CD4-positive, alpha-beta T cell treated with Interleukin-15 for 4 hours (primary cell): ENCODE results near the gene LRR1.
"Not testable (repeated sequence)": the region's sequence is repeated elsewhere in the genome, so short reads cannot be mapped to it uniquely, and the experiment has no call there.

ENCODE experiments used
- DNase-seq: peaks from one replicate; pipeline ENCODE4 v3.0.0-alpha.2; 2020; ENCODE audit warnings: low spot score

Gene LRR1

GRCh38 chr14:49598485-49599300 lies at the start of gene LRR1:
LRR1 (plus strand) TSS chr14:49598940; CDS start chr14:49599021, 81 bp downstream.
- DNase-seq: peak; percentile 86

GRCh38 chr14:49549446-49549845 lies 49.3 kb upstream of the LRR1 start:
- no peak for DNase-seq

GRCh38 chr14:49549881-49550280 lies 48.9 kb upstream of the LRR1 start:
- DNase-seq: no peak

- no peak for DNase-seq
Measured at GRCh38 chr14:49550286-49551184, 48.2 kb upstream of the LRR1 start.

- no peak for DNase-seq
Measured at GRCh38 chr14:49551569-49551968, 47.2 kb upstream of the LRR1 start.

GRCh38 chr14:49553106-49553505 lies 45.6 kb upstream of the LRR1 start:
- no peak for DNase-seq

GRCh38 chr14:49553892-49554291 lies 44.8 kb upstream of the LRR1 start:
- DNase-seq: no peak

- DNase-seq: no peak
Measured at GRCh38 chr14:49559979-49560768, 38.6 kb upstream of the LRR1 start.

GRCh38 chr14:49566714-49567113 lies 32.0 kb upstream of the LRR1 start:
- DNase-seq: no peak

- DNase-seq: no peak
Measured at GRCh38 chr14:49569281-49569680, 29.5 kb upstream of the LRR1 start.

- no peak for DNase-seq
Measured at GRCh38 chr14:49574038-49574437, 24.7 kb upstream of the LRR1 start.

GRCh38 chr14:49578141-49578540 lies 20.6 kb upstream of the LRR1 start:
- no peak for DNase-seq

GRCh38 chr14:49579841-49580240 lies 18.9 kb upstream of the LRR1 start:
- DNase-seq: no peak

- no peak for DNase-seq
Measured at GRCh38 chr14:49581209-49582112, 17.3 kb upstream of the LRR1 start.

- no peak for DNase-seq
Measured at GRCh38 chr14:49582113-49582977, 16.4 kb upstream of the LRR1 start.

GRCh38 chr14:49583629-49584028 lies 15.1 kb upstream of the LRR1 start:
- DNase-seq: no peak

- no peak for DNase-seq
Measured at GRCh38 chr14:49584058-49584457, 14.7 kb upstream of the LRR1 start.

GRCh38 chr14:49584981-49585640 lies 13.6 kb upstream of the LRR1 start:
- not testable (repeated sequence) for DNase-seq

- peak; percentile 99 for DNase-seq
Measured at GRCh38 chr14:49585803-49586672, 12.7 kb upstream of the LRR1 start, which contains the start of gene RPS29. RPS29 (minus strand) TSS chr14:49586380; CDS start chr14:49586346, 34 bp downstream.
